Measurements from ENCODE around the gene CNTNAP2. TPM values are rescaled to one million over a fixed set of nuclear protein-coding genes. Genes with fewer than 3 reads are reported as not detected.

CNTNAP2 gene
- total RNA-seq, 1 donor: under 0.01 TPM

- H3K4me3 ChIP-seq (ENCODE audit: low read depth, low read length): no peak overlapping the region
- DNase-seq (ENCODE audit: low read depth): no peak
- no peak for TF ChIP-seq CTCF (IDR thresholded peaks at IDR 0.05; ENCODE audit: insufficient read depth, low read length)
Measured at GRCh38 chr7:147406521-147407135, 1290.0 kb downstream of the CNTNAP2 start.

GRCh38 chr7:147411096-147411495, 1294.5 kb downstream of the CNTNAP2 start:
- no peak overlapping the region for H3K4me3 ChIP-seq (ENCODE audit: low read depth, low read length)
- DNase-seq (ENCODE audit: low read depth): peak; percentile 25
- no peak for TF ChIP-seq CTCF (IDR thresholded peaks at IDR 0.05; ENCODE audit: insufficient read depth, low read length)

- no peak overlapping the region for H3K4me3 ChIP-seq (ENCODE audit: low read depth, low read length)
- DNase-seq (ENCODE audit: low read depth): no peak
- no peak for TF ChIP-seq CTCF (IDR thresholded peaks at IDR 0.05; ENCODE audit: insufficient read depth, low read length)
Measured at GRCh38 chr7:147412109-147412508, 1295.5 kb downstream of the CNTNAP2 start.

- peak overlapping the region; percentile 23 for H3K4me3 ChIP-seq (ENCODE audit: low read depth, low read length)
- peak; percentile 93 for DNase-seq (ENCODE audit: low read depth)
- no peak for TF ChIP-seq CTCF (IDR thresholded peaks at IDR 0.05; ENCODE audit: insufficient read depth, low read length)
Measured at GRCh38 chr7:147412782-147413556, 1296.4 kb downstream of the CNTNAP2 start.

GRCh38 chr7:147413557-147413870, 1296.9 kb downstream of the CNTNAP2 start:
- DNase-seq (ENCODE audit: low read depth): no peak

GRCh38 chr7:147415991-147416390, 1299.4 kb downstream of the CNTNAP2 start:
- DNase-seq (ENCODE audit: low read depth): no peak
- TF ChIP-seq CTCF (IDR thresholded peaks at IDR 0.05; ENCODE audit: insufficient read depth, low read length): no peak
- no peak overlapping the region for H3K4me3 ChIP-seq (ENCODE audit: low read depth, low read length)

More at GRCh38 chr7:147413557-147413870, 1296.9 kb downstream of the CNTNAP2 start:
- no peak overlapping the region for H3K4me3 ChIP-seq (ENCODE audit: low read depth, low read length)
- TF ChIP-seq CTCF (IDR thresholded peaks at IDR 0.05; ENCODE audit: insufficient read depth, low read length): no peak

All from fibroblast of the aortic adventitia (primary cell).